NCI-H526 treated with DMSO at 0.1 percent for 48 hours (cell line): ENCODE data around the gene SIGLEC15.
"Not testable (repeated sequence)": the region's sequence is repeated elsewhere in the genome, so short reads cannot be mapped to it uniquely, and the experiment has no call there.

Experiments used
- DNase-seq: peaks from one replicate; lab custom pipeline; 2025; lab: John Stamatoyannopoulos, UW

The SIGLEC15 gene, protein sequence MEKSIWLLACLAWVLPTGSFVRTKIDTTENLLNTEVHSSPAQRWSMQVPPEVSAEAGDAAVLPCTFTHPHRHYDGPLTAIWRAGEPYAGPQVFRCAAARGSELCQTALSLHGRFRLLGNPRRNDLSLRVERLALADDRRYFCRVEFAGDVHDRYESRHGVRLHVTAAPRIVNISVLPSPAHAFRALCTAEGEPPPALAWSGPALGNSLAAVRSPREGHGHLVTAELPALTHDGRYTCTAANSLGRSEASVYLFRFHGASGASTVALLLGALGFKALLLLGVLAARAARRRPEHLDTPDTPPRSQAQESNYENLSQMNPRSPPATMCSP

DNA sequence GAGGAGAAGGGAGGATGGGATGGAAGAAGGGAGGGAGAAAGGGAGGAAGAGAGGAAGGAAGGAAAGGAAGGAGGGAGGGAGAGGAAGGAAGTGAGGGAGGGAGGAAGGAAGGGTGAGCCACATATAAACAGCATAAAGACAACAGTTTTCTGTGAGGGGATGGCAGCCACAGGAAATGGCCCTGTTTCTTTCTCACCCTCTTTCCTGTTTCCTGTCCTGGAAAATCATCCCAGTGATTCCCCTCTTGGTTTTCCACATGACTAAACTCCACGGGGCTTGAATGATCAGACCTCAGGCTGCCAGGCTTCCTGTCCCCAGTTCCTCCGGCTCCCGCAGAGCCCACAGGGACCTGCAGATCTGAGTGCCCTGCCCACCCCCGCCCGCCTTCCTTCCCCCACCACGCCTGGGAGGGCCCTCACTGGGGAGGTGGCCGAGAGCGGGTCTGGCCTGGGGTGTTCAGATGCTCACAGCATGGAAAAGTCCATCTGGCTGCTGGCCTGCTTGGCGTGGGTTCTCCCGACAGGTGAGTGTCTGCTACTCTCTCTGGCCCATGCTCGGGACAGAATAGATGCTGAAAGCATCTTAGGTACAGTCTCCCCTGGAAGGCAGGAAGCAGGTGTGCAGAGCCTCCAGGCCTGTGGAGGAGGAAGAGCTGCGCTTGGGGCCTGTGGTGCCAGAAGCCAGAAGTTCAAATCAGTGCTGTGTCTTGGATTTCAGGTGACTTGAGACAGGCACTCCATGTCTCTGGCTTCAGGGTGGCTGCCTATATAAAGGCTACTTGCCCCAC lies at the start of gene SIGLEC15:
Gene SIGLEC15 (plus strand): TSS at position 418 of the 787 bp plus-strand sequence. CDS start 54 bp downstream, at position 472.
- DNase-seq, result no peak

DNA sequence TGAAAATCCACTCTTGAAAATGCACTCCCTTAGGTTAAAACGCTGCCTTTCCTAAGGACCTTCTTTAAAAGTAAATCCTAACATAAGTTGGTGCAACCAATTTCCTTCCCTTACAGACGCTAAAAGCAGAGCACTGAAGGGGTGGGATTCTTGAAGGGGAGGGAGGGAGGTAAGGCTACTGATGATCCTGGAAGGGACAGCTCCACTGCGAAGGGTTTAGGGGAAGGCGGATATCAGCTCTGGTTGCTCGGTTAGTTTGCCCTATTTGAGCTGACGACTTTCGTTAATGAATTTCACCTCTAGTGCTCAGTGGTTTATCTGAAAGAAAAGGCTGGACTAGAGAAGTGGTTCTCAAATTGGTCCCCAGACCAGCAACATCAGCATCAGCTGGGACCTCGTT lies 49.7 kb upstream of the SIGLEC15 start:
- DNase-seq, result no peak

DNA sequence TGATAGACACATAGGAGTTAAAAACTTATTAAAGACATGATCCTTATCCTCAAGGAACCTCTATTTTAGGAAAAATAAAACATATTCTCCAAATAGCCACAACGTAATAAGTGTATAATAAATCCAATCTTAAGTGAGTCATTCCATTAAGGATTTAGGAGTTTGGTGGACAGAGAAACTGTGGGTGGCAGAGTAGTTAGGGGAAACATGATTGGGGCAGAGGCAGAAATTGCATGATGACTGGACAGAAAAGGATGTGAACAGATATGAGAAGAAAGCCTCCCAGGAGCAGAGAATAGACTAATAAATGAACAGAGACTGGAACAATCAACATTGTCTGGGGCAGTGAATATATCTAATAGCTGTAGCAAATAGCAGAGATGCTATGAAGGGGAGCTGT lies 48.1 kb upstream of the SIGLEC15 start:
- DNase-seq, result no peak

DNA sequence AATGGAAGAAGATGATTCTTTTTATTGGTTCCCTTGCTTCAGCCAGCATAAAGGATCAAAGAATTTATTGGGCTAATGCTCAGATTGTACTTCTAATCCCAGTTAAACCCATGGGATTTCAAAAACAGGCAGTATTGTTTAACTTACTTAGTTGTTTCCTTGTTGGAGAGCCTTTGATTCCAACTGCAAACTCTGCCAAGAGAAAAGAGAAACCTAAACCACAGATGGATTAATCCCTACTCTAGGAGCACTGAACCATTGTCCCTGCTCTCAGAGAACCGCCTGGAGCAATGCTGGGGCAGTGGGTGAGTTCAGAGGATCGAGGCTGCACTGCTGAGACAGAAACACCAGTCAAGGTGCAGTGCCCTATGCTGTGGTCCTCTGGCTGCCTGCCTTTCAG lies 44.9 kb upstream of the SIGLEC15 start:
- no peak for DNase-seq

DNA sequence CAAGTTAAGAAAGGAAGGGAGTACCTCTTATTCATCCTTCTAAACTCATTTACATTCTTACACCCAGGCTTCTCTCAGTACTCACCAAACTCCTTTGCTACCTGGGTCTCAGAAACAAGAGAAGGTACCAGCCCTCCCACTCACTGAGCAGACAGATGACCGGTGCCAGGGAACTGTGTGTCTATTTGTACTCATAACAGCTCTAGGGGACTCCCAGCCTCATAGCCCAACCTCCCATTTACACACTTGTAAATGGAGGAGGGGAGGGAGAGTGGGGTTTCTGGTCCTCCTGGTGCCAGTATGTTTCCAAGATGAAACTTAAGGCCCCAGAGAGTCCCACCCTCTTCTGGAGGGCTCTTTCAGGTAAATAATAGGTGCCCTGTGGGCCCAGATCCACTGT lies 42.8 kb upstream of the SIGLEC15 start:
- no peak for DNase-seq

DNA sequence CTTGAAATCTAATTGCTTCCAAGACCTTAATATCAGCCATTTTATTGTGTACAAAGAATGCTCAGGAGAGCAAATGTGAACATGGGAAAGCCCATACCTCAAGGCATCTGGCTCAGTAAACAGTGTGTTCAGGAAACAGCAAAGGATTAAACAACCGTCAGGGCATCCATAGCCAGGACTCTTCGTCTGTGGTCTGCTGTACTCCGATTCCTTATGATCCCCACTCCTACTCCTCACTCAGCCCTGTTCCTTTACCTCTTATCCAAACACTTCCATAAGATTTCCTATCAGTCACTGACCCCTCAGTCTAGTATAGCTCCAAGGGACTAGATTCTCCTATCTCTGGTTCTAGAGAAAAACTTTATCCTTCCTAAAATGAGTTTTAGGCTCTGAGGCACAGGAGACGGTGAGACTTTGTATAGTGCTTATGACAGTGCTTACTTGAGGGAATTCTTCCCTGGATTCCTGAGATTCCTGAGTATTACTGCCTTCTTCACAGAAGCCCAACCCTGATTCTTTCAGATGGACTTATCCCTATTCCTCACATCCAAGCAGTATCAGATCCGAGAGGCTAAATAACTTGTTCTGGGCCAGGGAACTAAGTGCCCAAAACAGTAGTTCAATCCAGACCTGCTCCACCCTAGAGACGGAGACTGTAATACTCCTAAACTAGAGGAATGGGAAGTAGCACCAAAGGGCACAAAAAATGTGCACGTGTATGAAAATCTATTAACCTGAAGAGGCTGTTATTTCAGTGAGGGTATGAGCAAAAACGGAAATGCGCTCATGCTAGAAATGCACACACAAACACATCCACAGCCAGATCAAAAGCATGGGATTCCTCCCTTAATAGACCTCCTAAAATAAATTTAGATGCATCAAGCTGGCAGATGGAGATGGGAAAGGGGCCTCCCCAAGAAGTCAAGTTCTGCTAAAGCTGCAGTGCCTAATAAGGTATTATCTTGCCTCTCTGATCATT lies 42.1 kb upstream of the SIGLEC15 start:
- DNase-seq, result no peak

DNA sequence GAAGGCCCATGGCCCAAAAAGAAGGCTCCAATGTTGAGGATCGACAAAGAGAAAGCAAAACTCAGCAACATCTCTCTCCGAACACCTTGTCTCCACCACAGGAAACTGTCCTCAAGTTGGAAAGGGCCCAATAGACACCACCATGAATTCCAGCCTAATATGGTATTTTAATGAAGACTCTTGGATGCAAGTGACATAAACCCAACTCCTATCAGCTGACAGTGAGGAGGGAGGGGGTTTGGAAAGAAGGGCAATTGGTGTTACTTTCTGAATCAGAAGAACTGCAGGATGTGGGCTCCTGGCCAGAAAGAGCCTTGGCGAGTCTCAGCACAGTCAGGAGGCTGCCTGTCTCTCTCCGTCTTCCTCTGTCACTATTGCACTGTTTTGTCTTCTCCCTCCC lies 40.3 kb upstream of the SIGLEC15 start:
- DNase-seq, result no peak

DNA sequence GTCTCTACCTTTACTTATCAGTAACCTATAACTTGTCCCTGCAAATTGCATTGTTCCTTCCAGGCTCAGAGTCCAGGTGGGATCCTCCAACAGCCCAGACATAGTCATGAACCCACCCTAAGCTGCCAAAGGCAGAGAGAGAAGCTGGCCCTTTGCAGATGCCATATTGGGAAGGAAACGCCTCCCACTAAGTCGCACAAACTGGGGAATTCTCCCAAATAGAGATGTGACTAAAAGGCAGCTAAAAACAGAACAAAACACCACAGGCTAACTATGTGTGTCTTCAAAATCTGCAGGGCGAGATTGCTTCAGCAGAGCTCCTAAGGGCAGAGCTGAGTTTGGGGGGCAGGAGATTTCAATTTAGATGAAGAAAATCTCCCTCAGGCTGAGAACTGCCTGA lies 38.5 kb upstream of the SIGLEC15 start:
- DNase-seq, result no peak

DNA sequence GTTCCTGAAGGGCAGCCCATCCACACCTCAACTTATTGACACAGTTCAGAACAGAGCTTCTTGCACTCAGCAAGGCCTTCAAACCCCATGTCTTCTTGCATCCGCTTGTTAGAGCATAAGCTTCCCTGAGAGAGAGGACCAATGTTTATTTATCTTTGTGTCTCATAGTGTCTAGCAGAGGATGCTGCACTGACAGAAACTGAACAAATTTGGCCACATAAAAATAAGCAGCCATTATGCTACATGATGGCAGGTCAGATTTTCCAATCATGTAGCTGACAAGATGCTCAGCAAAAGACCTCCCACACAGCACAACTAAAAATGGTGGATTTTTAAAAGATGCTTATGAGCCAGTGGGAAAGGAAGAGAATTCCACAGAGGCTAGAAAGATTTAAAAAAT lies 38.1 kb upstream of the SIGLEC15 start:
- DNase-seq, result no peak

DNA sequence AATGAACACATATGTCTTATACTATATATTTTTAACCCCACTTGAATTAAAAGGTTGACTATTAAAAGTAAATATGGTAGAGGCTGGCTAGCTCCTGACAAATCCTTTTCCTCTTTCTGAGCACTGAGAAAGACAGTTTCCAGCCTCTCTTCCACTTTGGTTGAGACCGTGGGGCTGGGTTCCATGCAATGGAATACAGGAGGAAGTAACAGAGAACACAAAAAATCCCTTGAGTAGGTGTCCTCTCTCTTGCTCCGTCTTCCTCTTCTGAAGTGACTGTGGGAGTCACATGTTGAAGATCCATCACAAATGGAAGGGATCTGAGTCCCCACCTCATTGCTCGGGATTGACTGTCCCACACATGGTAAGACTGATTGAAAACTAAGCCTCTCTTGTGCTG lies 36.6 kb upstream of the SIGLEC15 start:
- DNase-seq, result no peak

DNA sequence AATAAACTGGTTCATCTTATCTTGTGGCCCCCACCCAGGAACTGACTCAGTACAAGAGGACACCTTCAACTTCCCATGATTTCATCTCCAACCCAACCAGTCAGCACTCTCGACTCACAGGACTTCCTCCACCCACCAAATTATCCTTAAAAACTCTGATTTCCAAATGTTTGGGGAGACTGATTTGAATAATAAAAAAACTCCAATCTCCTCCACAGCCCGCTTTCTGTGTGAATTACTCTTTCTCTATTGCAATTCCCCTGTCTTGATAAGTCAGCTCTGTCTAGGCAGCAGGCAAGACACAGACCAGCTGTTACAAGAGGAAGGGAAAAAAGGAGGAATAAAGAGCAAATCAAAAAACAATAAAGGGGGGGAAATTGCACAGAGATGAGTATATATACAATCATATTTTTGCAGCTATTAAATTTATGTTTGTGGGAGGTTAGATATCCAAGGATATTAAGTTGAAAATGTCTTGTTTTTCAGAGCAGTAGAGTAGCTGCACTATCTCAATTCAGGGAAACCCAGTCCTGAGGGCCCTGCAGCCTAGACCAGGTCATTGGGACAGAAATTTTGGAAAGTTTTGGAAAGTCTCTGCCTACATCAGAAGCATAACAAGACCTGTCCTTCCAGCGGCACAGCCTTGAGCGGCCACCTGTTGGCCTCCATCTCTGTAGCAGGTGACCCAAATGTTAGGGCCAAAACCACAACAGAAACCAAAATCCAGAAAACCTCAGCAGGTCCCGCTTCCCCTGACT lies 32.8 kb upstream of the SIGLEC15 start:
- DNase-seq, result no peak

DNA sequence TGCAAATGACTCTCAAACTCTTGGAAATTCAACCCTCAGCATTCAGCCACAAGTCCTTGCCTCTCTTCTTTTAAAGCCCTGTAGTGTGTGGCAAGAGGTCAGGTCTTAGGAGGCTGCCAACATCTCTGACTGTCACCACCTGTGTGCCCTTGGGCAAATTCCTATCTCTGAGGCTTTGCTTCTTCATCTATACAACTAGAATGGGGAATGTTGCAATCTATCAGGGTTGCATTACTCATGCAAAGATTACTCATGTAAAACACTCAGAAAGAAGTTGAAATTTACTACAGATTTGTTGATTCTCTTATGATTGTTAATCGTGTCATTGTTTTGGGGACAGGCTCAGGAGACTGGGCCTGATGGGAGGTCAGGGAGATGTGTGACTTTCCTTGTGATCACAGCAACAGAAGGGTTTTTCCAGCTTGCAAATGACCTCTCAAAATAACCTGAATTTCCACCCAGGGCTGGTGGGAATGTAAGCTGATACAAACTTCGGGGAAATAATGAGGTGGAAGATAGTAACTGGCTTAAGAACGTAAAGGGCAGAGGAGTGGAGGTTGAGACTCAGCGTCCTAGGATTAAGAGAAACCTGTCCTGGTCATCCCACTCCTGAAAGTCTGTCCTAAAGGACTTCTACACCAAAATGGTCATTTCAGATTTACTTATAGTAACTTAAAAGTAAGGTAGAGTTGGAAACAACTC lies 32.1 kb upstream of the SIGLEC15 start:
- no peak for DNase-seq

DNA sequence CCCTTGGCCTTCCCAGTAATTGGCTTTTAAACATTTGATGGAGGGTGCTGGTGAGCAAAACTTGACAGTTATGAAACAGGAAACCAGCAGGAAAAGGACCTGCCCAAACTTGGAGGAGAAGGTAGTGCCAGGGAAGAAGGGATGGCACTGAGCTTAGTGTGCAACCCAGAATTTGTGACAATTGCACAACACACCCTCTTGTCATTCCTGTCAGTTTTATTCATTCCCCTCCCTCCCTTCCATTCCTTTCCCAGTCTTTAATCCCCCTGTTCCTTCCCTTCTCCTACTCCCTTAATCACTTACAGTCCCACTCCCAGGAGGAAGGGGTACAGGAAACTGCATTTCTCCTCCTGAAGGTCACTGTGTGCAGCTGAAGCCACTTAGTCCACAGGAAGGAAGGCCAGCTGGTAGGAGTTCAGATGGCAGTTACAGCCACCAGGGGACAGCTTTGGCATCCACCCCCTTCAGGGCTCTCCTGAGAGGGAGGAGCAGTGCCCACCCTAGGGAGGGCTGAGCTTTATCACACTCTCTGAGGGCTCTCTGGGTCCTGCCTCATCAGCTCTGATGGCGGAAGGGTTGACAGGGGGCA lies 24.0 kb upstream of the SIGLEC15 start:
- DNase-seq, result no peak

DNA sequence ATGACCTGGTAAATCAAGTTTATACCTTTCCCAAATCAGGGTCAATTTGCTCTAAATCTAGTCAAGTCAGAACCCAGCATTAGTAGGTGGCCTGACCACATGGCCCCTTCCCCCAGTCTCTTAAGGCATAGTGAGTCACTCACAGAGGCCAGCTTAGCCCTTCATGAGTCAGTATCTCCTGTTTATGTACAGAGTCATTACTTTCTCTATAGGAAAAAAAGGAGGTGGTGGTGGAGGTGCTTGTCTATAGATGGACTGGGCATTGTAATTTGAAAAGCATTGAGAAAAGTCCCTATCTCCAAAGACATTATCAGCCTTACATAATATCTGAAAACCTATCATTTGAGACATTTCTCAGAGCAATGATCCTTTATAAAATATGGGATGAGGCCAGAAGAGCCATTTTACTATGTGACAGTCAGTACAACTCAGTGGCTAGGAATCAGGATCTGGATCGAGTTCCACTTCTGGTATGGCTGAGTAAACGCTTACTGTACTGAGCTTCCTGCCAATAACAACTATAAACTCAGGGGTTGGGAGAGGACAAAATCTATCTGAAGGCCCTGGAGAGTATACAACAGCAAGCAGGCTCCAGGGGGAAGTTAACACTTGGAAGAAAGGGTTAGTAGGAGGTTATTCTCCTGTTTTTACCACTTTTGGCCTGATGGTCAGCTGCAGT lies 22.5 kb upstream of the SIGLEC15 start:
- no peak for DNase-seq

DNA sequence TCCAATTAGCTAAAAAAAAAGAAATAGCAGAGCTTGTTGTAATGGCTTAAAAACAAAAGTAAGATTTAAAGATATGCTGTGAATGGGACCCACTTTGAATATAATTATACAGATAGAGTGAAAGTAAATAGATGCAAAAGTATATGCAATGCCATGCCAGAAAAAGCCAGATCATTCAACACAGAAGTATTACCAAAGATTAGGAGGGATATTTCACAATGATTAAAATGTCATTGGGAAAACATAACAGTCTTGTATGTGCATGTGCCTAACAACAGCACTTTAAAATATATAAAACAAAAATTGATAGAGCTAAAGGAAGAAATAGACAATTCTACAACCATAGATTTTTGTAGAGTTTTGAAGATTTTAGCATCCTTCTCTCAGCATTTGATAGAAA lies 19.9 kb upstream of the SIGLEC15 start:
- DNase-seq, result no peak

DNA sequence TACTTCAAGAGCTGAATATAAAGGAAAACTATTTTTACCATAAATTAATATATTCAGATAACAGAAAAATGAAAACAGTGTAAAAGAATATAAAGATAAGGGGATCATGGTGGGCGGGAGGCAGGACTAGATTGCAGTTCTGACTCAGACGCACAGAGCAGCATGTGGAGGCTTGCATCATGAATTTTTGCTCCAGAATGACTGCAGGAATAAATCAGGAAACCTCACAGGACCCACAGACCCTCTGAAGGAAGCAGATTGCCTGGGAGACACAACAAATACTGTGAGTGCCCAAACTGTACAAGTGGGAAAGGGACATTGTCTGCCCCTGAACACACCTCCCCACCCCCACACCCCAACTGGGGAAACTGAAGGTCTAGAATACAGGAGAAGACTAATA lies 19.2 kb upstream of the SIGLEC15 start:
- DNase-seq, result no peak

DNA sequence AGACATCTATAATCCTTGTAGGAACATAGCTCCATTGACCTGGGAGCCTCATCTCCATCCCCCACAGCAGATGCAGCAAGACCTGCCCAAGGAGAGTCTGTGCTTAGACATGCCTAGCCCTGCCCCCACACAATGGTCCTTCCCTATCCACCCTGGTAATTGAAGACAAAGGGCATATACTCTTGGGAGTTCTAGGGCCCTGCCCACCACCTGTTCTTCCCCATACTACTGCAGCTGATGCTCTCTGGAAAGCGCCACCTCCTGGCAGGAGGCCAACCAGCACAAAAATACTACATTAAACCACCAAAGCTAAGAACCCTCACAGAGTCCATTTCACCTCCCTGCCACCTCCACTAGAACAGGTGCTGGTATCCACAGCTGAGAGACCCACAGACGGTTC lies 18.3 kb upstream of the SIGLEC15 start:
- not testable (repeated sequence) for DNase-seq

DNA sequence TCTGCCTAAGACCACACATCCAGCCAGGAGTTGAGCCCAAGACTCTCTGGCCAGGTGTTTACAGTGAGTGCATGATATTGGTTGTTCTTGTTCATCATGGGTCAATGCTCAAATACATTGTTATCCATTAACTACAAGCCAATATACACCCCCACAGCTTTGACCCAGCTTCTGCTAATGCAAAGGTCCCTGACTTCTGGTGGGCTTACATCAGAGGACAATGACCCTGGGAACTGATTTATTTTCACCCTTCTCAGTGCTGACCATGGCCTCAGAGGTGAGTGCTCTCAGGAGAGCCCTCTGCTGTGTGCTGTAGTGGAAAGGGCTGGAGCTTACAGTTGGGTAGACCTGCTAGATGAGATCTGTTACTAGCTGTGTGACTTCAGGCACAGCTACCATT lies 10.7 kb upstream of the SIGLEC15 start:
- DNase-seq, result not testable (repeated sequence)

DNA sequence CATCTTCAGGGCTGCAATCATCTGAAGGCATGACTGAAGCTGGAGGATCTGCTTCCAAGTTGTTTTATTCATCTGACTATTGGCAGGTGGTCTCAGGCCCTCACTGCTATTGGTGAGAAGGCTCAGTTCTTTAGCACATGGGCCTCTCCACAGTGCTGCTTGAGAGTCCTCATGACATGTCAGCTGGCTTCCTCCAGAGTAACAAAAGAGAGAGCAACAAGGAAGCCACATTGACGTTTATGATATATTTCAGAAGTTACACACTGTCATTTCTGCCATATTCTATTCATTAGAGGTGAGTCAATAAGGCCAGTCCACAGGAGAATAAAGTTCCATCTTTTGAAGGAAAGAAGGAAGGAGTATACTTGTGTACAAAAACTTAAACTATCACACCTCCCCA lies 7.9 kb upstream of the SIGLEC15 start:
- no peak for DNase-seq

DNA sequence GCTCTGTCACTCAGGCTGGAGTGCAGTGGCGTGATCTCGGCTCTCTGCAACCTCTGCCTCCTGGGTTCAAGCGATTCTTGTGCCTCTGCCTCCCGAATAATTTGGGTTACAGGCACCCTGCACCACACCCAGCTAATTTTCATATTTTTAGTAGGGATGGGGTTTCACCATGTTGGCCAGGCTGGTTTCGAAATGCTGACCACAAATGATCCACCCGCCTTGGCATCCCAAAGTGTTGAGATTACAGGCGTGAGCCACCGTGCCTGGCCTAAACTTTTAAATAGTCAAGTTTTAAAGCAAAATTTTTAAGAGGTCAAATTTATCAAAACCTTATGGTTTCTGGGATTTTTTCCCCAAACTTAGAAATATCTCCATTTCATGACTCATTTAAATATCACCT lies 6.7 kb upstream of the SIGLEC15 start:
- not testable (repeated sequence) for DNase-seq
